Cerebellar cortex (tissue), 1 donor: Measurements from ENCODE around the gene LAMA3.

Experiments
- DNase-seq: peaks from one replicate; pipeline ENCODE4 v3.0.0-alpha.2; 2015; ENCODE audit warnings: low spot score

LAMA3 gene

GRCh38 chr18:23850215-23850614, 161.0 kb downstream of the LAMA3 start:
- DNase-seq = no peak

- no peak for DNase-seq
Observed at GRCh38 chr18:23851470-23852002, 162.3 kb downstream of the LAMA3 start.

GRCh38 chr18:23852236-23853045, 163.2 kb downstream of the LAMA3 start:
- DNase-seq = no peak

GRCh38 chr18:23853448-23854195, 164.4 kb downstream of the LAMA3 start:
- no peak for DNase-seq

GRCh38 chr18:23855721-23856120, 166.5 kb downstream of the LAMA3 start:
- no peak for DNase-seq

- no peak for DNase-seq
Observed at GRCh38 chr18:23856466-23857163, 167.4 kb downstream of the LAMA3 start.

- no peak for DNase-seq
Observed at GRCh38 chr18:23857164-23857552, 167.9 kb downstream of the LAMA3 start.

- DNase-seq = no peak
Observed at GRCh38 chr18:23857756-23858155, 168.5 kb downstream of the LAMA3 start.

- no peak for DNase-seq
Observed at GRCh38 chr18:23859466-23860336, 170.4 kb downstream of the LAMA3 start.

- no peak for DNase-seq
Observed at GRCh38 chr18:23861326-23861725, 172.1 kb downstream of the LAMA3 start.

GRCh38 chr18:23861805-23862470, 172.7 kb downstream of the LAMA3 start:
- no peak for DNase-seq

GRCh38 chr18:23864624-23865023, 175.4 kb downstream of the LAMA3 start:
- DNase-seq = no peak

- DNase-seq = no peak
Observed at GRCh38 chr18:23867006-23867405, 177.8 kb downstream of the LAMA3 start.

GRCh38 chr18:23868136-23868785, 179.0 kb downstream of the LAMA3 start:
- no peak for DNase-seq

- DNase-seq = no peak
Observed at GRCh38 chr18:23870676-23871380, 181.6 kb downstream of the LAMA3 start.

GRCh38 chr18:23871410-23871809, 182.2 kb downstream of the LAMA3 start:
- DNase-seq = no peak

- DNase-seq = no peak
Observed at GRCh38 chr18:23872701-23873550, 183.7 kb downstream of the LAMA3 start.

GRCh38 chr18:23875966-23876895, 187.0 kb downstream of the LAMA3 start:
- no peak for DNase-seq
